K562 (cell line): ENCODE results near the gene MACF1.

Experiments used
- ETV6 ChIP-seq, 3 experiments: fragments of 150-350 bp in 1 of 3; sonication (generic) in 1 of 3; formaldehyde crosslinking in 1 of 3; IDR thresholded peaks; 2 replicates each; pipeline versions ENCODE4 v1.6.1 to v1.8.0; 2014 to 2022; ENCODE audit warnings: borderline replicate concordance in 2 of 3, low read depth in 2 of 3, antibody characterized with exemption in 1 of 3, low read length in 1 of 3, mild to moderate bottlenecking in 1 of 3, missing genetic modification reagents in 1 of 3
- MAFK ChIP-seq: IDR thresholded peaks from 2 replicates; pipeline ENCODE4 v1.6.1; 2011; ENCODE audit warnings: low read length, improper control_type of control experiment
- NFIC ChIP-seq: fragments of 450-650 bp; IDR thresholded peaks from 2 replicates; pipeline ENCODE4 v1.6.1; 2017; ENCODE audit warnings: mild to moderate bottlenecking, inconsistent platforms
- PTRF ChIP-seq: fragments of 450-650 bp; IDR thresholded peaks from 2 replicates; pipeline ENCODE4 v1.6.1; 2016; ENCODE audit warnings: mild to moderate bottlenecking, missing genetic modification characterization, missing compliant biosample characterization
- U2AF2 ChIP-seq: fragments of 200-400 bp; formaldehyde crosslinking; optimal IDR thresholded peaks from 2 replicates; pipeline ENCODE3; 2017; ENCODE audit warnings: low read depth, mild to moderate bottlenecking, low read length
- ZNF140 ChIP-seq: fragments of 250-450 bp; sonication (Bioruptor Pico); IDR thresholded peaks from 2 replicates; pipeline ENCODE4 v1.8.0; 2021; ENCODE audit warnings: moderate library complexity, mild to moderate bottlenecking, inconsistent platforms
- ZNF780A ChIP-seq: fragments of 250-450 bp; sonication (Bioruptor Pico); IDR thresholded peaks from 2 replicates; pipeline ENCODE4 v1.5.0; 2021; ENCODE audit warnings: mild to moderate bottlenecking
- TF ChIP-seq, protein P1 (sequence below), 3 experiments: IDR thresholded peaks in 2 of 3; conservative IDR thresholded peaks in 1 of 3; 2 replicates each; pipeline ENCODE4 v1.5.1; 2011 to 2012; ENCODE audit warnings: low read length in 3 of 3, mild to moderate bottlenecking in 3 of 3, control low read depth in 2 of 3, improper control_type of control experiment in 1 of 3, inconsistent platforms in 1 of 3, low read depth in 1 of 3, mixed read lengths in 1 of 3, moderate library complexity in 1 of 3; ENCODE audit not compliant: insufficient read depth in 2 of 3

DNA sequence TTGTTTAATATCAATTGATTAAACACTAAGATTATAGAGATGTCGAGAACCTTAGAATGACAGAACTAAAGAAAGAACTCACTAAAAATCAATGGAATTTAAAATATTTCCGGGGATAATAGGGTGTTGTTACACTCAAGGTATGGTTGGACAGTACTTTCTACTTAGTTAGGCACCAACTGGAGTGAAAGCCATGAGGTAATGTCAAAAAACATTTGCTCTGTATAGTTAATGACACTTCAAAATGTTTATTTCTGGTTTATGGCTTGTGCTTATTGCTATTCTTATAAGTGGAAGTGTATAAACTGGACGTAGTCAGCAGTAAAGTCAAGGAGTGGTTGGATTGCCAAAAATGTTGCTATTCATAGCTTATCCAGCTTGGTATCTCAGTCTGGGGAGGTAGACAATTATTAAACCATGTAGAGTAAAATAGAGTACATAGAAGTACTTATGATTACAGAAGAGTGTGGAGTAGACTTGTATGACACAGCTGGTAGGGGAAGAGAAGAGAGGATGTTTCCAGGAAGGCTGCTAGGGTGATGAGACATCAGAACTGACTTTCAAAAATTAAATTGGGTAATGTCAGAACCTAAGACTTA lies 230.4 kb downstream of the MACF1 start:
- TF ChIP-seq, protein P1, sequence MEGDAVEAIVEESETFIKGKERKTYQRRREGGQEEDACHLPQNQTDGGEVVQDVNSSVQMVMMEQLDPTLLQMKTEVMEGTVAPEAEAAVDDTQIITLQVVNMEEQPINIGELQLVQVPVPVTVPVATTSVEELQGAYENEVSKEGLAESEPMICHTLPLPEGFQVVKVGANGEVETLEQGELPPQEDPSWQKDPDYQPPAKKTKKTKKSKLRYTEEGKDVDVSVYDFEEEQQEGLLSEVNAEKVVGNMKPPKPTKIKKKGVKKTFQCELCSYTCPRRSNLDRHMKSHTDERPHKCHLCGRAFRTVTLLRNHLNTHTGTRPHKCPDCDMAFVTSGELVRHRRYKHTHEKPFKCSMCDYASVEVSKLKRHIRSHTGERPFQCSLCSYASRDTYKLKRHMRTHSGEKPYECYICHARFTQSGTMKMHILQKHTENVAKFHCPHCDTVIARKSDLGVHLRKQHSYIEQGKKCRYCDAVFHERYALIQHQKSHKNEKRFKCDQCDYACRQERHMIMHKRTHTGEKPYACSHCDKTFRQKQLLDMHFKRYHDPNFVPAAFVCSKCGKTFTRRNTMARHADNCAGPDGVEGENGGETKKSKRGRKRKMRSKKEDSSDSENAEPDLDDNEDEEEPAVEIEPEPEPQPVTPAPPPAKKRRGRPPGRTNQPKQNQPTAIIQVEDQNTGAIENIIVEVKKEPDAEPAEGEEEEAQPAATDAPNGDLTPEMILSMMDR (IDR thresholded peaks at IDR 0.05 in 2 of 3, conservative IDR thresholded peaks at IDR 0.05 in 1 of 3; ENCODE audit: insufficient read depth in 2 of 3, low read depth in 1 of 3, low read length in 3 of 3): no peak
- no peak for TF ChIP-seq ZNF780A (CRISPR knock-in tag)
- TF ChIP-seq ZNF140 (CRISPR knock-in tag): no peak
- TF ChIP-seq U2AF2: no peak
- TF ChIP-seq NFIC: no peak
- TF ChIP-seq PTRF (tag): no peak
- TF ChIP-seq ETV6 (IDR thresholded peaks at IDR 0.05; ENCODE audit: borderline replicate concordance in 1 of 2, low read depth in 2 of 2, low read length in 1 of 2): no peak
- TF ChIP-seq ETV6 (CRISPR knock-in tag; IDR thresholded peaks at IDR 0.05; ENCODE audit: borderline replicate concordance): no peak
- TF ChIP-seq MAFK: no peak
